MM.1S (cell line): Measurements from ENCODE around the gene XPR1.

Experiments used
- DNase-seq: peaks from one replicate; pipeline ENCODE4 v3.0.0-alpha.2; 2015
- H2AFZ ChIP-seq: fragments of 300-600 bp; sonication (generic); 2 replicates; pipeline ENCODE4 v1.6.0; 2016; ENCODE audit warnings: antibody characterized with exemption, low read length
- H3F3A ChIP-seq: fragments of 300-600 bp; sonication (generic); 2 replicates; pipeline ENCODE4 v1.6.1; 2016; ENCODE audit warnings: mild to moderate bottlenecking, antibody characterized with exemption, low read length, moderate library complexity, mixed read lengths; ENCODE audit not compliant: insufficient read depth
- H3K27ac ChIP-seq: fragments of 300-600 bp; sonication (generic); 2 replicates; pipeline ENCODE4 v1.5.1; 2016; ENCODE audit warnings: mild to moderate bottlenecking, low read length
- H3K27me3 ChIP-seq: fragments of 300-600 bp; sonication (generic); replicated peaks from 2 replicates; pipeline ENCODE4 v1.6.0; 2016; ENCODE audit warnings: low read length; ENCODE audit not compliant: insufficient read depth
- H3K36me3 ChIP-seq: fragments of 300-600 bp; sonication (generic); replicated peaks from 2 replicates; pipeline ENCODE4 v1.6.1; 2016; ENCODE audit warnings: mild to moderate bottlenecking, low read length, mixed read lengths; ENCODE audit not compliant: insufficient read depth
- H3K4me1 ChIP-seq: fragments of 300-600 bp; sonication (generic); 2 replicates; pipeline ENCODE4 v1.6.1; 2016; ENCODE audit warnings: low read length, mixed read lengths
- H3K4me2 ChIP-seq: fragments of 300-600 bp; sonication (generic); 2 replicates; pipeline ENCODE4 v1.6.0; 2016; ENCODE audit warnings: low read depth, low read length
- H3K4me3 ChIP-seq: fragments of 300-600 bp; sonication (generic); 2 replicates; pipeline ENCODE4 v1.5.1; 2016; ENCODE audit warnings: low read length, mixed read lengths
- H3K79me2 ChIP-seq: fragments of 300-600 bp; sonication (generic); 2 replicates; pipeline ENCODE4 v1.6.1; 2016; ENCODE audit warnings: mixed run types, low read length, mixed read lengths
- H3K9ac ChIP-seq: fragments of 300-600 bp; sonication (generic); 2 replicates; pipeline ENCODE4 v1.6.1; 2016; ENCODE audit warnings: low read length, mixed read lengths
- H3K9me2 ChIP-seq: fragments of 300-600 bp; sonication (generic); replicated peaks from 2 replicates; pipeline ENCODE4 v1.6.1; 2016; ENCODE audit warnings: mild to moderate bottlenecking, low read length, mixed read lengths; ENCODE audit not compliant: insufficient read depth
- H3K9me3 ChIP-seq: fragments of 300-600 bp; sonication (generic); replicated peaks from 2 replicates; pipeline ENCODE4 v1.6.1; 2016; ENCODE audit warnings: mild to moderate bottlenecking, low read length, mixed read lengths; ENCODE audit not compliant: insufficient read depth
- H4K20me1 ChIP-seq: fragments of 300-600 bp; sonication (generic); 2 replicates; pipeline ENCODE4 v1.6.1; 2016; ENCODE audit warnings: mild to moderate bottlenecking, low read length, moderate library complexity, mixed read lengths; ENCODE audit not compliant: insufficient read depth
- CTCF ChIP-seq: fragments of 300-600 bp; sonication (generic); IDR thresholded peaks from 2 replicates; pipeline ENCODE4 v1.5.1; 2016; ENCODE audit warnings: antibody characterized with exemption, low read length, mixed read lengths
- EZH2 ChIP-seq: fragments of 300-600 bp; sonication (generic); optimal IDR thresholded peaks from 2 replicates; pipeline ENCODE3; 2017; ENCODE audit warnings: low read depth, mild to moderate bottlenecking, antibody characterized with exemption, low read length, mixed read lengths
- EZH2phosphoT487 ChIP-seq: fragments of 300-600 bp; sonication (generic); IDR thresholded peaks from 2 replicates; pipeline ENCODE4 v1.6.1; 2018; ENCODE audit warnings: antibody characterized with exemption, low read length

Gene XPR1

DNA sequence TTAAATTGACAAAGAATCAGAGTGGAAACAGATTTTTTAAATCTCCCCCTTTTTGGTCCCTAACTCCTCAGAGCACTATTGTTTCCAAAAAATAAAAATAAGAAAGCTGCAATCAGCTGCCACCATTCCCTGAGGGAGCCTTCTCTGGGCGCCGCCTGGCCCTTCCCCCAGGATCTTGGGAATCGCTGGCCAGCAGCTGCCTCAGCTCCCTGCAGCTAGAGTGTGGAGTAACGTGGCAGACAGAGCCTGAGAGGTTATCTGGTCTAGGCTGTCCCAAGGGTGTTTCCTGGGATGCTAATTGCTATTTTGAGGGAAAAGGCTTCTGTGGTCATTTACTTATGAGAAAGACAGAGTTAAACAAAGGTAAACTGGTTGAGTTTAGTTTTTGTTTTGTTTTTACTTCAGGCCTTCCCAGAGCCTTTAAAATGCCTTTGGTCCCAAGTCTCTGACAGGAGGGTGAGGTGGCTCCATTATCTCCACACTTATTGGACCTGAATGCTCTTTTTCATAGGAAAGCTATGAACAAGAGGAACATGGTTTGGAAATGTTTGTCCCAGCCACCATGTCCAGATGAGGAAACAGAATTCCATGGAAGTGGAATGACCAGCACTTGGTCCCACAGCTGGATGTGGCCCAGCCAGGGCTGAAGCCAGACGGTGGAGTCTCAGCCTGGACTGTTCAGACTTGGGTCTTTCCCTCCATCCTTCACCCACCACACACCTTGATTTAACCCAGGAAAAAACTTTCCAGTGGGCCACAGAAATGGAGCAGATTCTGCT lies 266.8 kb downstream of the XPR1 start:
- no peak overlapping the region for H3K27ac ChIP-seq
- H2AFZ ChIP-seq: no peak overlapping the region
- H3K79me2 ChIP-seq: no peaks in the 10 kb centered on the region

DNA sequence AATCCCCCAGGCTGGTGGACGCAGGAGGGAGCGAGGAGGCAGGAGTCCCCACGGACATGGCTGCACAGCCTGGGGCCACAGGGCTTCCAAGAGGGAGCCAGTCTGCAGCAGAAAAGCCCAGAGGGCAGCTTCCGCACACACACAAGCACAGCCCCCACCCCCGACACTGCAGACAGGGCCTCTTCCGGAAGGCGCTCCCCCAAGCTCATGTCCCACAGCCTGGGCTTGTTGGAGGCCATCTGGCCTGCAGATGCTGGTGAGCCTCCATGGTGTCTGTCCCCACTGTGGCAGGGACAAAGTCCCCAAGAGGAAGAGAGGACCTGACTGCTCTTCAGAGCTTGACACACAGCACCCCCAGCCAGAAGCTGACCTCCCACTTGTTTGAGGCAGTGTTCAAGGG lies 267.4 kb downstream of the XPR1 start:
- TF ChIP-seq CTCF (no peak), EZH2phosphoT487 (no peak), EZH2 (no peak)
- Histone ChIP-seq H3K9ac (no peak overlapping the region), H3K36me3 (no peaks in the 10 kb centered on the region), H3K4me2 (no peak overlapping the region), H3K4me1 (no peaks in the 10 kb centered on the region), H3K79me2 (no peaks in the 10 kb centered on the region), H3K4me3 (no peak overlapping the region), H3K27me3 (no peaks in the 10 kb centered on the region), H3K9me3 (no peaks in the 10 kb centered on the region), H2AFZ (no peak overlapping the region), H4K20me1 (no peaks in the 10 kb centered on the region), H3F3A (no peaks in the 10 kb centered on the region), H3K9me2 (no peaks in the 10 kb centered on the region), H3K27ac (no peak overlapping the region)
- DNase-seq: no peak

More for the DNA sequence above, 266.8 kb downstream of the XPR1 start:
- TF ChIP-seq EZH2phosphoT487 (no peak), CTCF (no peak), EZH2 (no peak)
- Histone ChIP-seq H3K4me1 (no peaks in the 10 kb centered on the region), H3K9me2 (no peaks in the 10 kb centered on the region), H3K4me3 (no peak overlapping the region), H3K9me3 (no peaks in the 10 kb centered on the region), H3K9ac (no peak overlapping the region), H3K4me2 (no peak overlapping the region), H3K36me3 (no peaks in the 10 kb centered on the region), H3K27me3 (no peaks in the 10 kb centered on the region), H4K20me1 (no peaks in the 10 kb centered on the region), H3F3A (no peaks in the 10 kb centered on the region)
- no peak for DNase-seq

DNA sequence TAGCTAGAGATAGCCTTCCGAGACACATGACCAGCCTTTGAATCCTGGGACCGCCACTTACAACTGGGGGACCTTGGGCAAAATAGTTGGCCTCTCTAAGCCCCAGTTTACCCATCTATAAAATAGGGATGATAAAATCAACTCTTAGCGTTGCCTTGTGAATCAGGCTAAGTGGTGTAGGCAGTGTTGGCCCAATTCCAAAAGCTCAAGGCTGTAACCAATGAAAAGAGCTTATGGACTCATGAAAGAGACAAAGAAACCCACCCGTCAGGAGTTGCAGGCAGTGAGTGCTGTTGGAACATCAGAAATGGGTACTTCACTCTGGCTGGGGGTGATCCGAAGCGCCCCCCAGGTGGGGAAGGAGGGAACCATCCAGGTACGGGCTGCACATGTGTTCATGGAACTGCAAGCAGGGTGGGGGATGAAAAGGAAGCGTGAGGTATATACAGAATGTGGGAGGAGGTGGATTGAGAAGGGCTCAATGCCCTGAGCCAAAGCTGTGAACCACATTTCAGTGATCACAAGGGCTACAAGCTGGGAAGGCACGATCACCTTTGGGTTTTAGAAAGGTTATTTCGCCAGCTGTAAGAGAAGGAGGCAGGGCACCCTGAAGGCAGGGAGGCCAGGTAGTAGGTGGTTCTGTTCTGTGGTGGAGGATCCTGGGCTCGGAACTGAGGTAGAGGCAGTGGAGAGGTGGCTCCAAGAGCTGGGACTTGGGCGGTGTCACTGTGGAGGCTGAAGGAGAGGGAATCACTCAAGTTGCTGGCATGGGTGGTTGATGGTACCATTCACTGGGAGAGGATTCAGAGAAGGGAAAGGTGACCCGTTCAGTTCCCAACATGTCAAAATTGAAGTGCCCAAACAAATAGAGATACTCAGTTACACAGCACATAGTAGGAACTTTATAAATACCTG lies 269.5 kb downstream of the XPR1 start:
- TF ChIP-seq EZH2phosphoT487 (no peak), EZH2 (no peak), CTCF (no peak)
- Histone ChIP-seq H3K9me2 (no peaks in the 10 kb centered on the region), H3K9me3 (no peaks in the 10 kb centered on the region), H3K27me3 (no peaks in the 10 kb centered on the region), H3F3A (no peaks in the 10 kb centered on the region), H3K36me3 (no peaks in the 10 kb centered on the region), H3K9ac (no peak overlapping the region), H3K4me3 (no peak overlapping the region), H3K4me1 (no peaks in the 10 kb centered on the region), H3K4me2 (no peak overlapping the region), H3K79me2 (no peaks in the 10 kb centered on the region), H2AFZ (no peak overlapping the region), H4K20me1 (no peaks in the 10 kb centered on the region), H3K27ac (no peak overlapping the region)
- DNase-seq: no peak
